Medulla oblongata (tissue), 1 donor: ENCODE measurements around the gene KCNJ9.
"Not testable (repeated sequence)": the region's sequence is repeated elsewhere in the genome, so short reads cannot be mapped to it uniquely, and the experiment has no call there.

Experiments
- DNase-seq: peaks from one replicate; pipeline ENCODE4 v3.0.0-alpha.2; 2015; ENCODE audit errors: extremely low spot score

The KCNJ9 gene

GRCh38 chr1:160103658-160104408 is 22.5 kb downstream of the KCNJ9 start:
- DNase-seq = peak; percentile 74

DNA sequence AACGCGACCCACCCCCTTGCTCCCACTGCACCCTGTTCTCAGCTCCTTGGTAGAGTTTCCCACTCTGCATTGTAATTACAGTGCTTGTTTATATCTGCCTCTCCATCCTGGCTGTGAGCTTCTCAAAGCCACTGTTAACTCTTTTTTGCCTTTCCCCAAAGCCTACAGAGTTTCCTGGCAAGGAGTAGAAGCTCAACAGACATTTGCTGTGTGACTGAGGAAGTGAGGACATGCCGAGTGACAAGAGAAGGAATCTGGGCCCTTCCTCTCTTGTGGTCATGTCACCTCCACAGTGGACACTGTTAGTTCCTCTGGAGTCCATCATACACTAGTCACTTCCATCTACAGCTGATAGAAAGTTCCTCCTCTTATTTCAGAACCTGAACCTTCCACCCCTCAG is 23.1 kb downstream of the KCNJ9 start:
- peak; percentile 66 for DNase-seq

DNA sequence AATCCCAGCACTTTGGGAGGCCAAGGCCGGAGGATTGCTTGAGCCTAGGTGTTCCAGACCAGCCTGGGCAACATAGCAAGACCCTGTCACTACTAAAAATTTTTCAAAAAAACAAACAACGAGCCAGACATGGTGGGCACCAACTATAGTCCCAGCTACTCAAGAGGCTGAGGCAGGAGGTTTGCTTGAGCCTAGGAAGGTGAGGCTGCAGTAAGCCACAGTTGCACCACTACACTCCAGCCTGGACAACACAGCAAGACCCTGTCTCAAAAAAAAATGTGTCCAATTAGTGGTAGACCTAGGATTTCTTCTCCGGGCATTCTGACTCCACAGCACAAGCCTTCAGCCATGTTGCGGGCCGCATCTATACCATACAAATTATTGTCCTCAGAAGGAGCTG is 23.8 kb downstream of the KCNJ9 start:
- no peak for DNase-seq

GRCh38 chr1:160107512-160107911 is 26.2 kb downstream of the KCNJ9 start:
- no peak for DNase-seq

- peak; percentile 79 for DNase-seq
These were observed 27.7 kb downstream of the KCNJ9 start for GRCh38 chr1:160108888-160109662.

DNA sequence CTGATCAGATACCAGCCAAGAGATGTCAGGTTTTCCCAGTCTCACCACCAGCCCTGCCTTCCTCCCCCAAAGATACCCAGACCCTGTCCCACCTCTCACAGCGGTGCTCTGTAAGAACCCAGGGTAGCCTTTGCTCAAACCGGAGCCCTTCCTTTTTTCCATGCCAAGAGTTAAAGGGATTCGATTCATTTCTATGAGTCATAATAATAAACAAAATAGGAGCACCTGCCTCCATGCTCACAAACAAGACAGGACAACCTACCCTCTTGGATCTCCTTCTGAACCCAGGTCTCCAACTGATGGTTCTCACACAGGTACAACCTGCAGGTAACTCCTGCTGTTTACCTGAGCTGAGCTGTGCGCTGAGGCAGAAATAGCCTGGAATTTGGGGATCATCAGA is 28.3 kb downstream of the KCNJ9 start:
- no peak for DNase-seq

DNA sequence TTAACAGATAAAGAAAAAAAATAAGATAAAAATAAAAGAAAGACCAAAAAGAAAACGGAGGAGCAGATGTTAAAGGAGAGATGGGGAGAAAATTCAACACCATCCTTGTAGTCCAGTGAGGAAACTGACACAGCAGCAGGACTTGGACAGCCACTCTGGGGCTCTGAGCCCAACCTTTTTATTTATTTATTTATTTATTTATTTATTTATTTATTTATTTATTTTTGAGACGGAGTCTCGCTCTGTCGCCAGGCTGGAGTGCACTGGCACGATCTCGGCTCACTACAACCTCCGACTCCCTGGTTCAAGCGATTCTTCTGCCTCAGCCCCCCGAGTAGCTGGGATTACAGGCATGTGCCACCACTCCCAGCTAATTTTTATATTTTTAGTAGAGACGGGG is 30.1 kb downstream of the KCNJ9 start:
- not testable (repeated sequence) for DNase-seq

- DNase-seq = peak; percentile 52
These were observed 31.0 kb downstream of the KCNJ9 start for GRCh38 chr1:160112357-160112756.

- DNase-seq = no peak
These were observed 32.1 kb downstream of the KCNJ9 start for GRCh38 chr1:160113407-160113806.

DNA sequence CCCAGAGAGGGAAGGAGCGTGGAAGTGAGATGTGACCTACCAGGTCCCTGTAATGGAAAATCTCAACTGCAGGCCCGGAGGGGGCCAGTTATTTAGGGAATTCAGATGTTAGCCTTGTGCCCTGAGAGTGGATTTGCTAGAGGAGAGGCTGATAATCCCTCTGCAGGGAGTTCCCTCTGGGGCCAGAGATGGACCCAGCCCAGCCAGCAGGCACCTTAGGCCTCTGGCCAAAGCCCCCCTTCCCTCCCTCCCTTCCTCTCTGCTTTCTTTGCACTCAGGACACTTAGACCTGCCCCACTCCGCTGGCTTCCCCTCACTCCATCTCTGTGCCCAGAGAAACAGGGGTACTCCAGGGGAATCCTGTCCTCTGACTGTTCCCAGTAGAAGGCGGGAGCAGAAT is 32.7 kb downstream of the KCNJ9 start:
- DNase-seq = peak; percentile 60

- peak; percentile 66 for DNase-seq
These were observed 34.4 kb downstream of the KCNJ9 start, which contains the start of gene ATP1A2 for GRCh38 chr1:160115545-160116282. ATP1A2 (plus strand) TSS chr1:160115759; CDS start chr1:160115862, 103 bp downstream.

GRCh38 chr1:160116283-160117147 is 35.2 kb downstream of the KCNJ9 start:
- no peak for DNase-seq

DNA sequence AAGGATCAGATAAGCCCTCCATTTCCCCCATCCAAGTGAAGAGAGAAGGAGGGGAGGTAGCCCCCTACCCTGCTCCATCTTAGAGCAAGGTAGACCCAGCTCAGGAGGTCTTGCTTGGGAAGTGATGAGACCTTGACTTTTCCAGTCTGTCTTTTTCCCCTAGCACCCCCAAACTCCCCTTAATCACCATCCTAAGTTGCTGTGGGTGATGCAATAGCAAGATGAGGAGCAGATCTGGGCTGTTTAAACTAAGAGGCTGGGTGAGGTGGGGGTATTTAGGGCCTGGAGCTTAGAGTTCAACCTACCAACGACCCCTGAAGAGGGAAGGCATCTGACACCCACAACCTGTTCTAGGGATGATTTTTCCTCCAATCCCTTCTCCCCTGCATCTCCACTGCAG is 36.0 kb downstream of the KCNJ9 start:
- DNase-seq = peak; percentile 35

DNA sequence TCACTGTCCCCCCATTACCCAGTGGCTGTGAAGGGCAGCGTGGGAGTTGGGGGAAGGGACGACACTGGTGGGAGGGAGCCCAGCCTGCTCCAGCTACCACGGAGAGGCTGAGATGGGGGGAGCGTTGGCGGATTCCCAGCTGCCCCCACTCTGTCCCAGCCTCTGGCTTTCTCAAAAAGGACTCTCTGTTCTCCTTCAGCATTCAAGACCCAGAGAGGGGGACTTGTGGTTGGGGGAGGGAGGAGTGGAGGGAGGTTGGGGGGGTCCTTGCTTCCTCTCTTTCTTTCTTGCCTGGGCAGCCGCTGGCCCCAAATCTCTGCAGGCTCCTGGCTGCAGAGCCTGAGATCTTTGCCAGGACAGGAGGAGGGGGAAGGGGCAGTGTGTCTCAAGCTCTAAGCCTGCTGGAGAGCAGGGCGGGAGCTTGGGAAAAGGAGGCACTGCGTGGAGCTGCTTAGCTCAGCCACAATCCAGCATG is 36.4 kb downstream of the KCNJ9 start:
- peak; percentile 89 for DNase-seq

DNA sequence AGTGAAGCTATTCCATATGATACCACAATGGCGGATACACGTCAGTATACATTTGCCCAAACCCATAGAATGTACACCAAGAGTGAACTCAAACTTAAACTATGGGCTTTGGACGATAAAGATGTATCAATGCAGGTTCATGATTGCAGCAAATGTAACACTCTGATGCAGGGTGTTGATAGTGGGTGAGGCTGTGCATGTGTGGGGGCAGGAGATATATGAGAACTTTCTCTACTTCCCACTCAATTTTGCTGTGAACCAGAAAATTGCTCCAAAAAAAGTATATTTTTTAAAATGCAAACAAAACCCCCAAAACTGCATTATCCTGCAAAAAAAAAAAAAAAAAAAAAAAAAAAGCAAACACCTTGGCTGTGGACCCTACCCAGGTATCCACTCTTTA is 37.6 kb downstream of the KCNJ9 start:
- DNase-seq = no peak

GRCh38 chr1:160120797-160121196 is 39.5 kb downstream of the KCNJ9 start:
- no peak for DNase-seq

- DNase-seq = no peak
These were observed 40.0 kb downstream of the KCNJ9 start for GRCh38 chr1:160121388-160121787.

GRCh38 chr1:160122978-160123495 is 41.7 kb downstream of the KCNJ9 start:
- DNase-seq = no peak

- no peak for DNase-seq
These were observed 42.4 kb downstream of the KCNJ9 start for GRCh38 chr1:160123726-160124125.

DNA sequence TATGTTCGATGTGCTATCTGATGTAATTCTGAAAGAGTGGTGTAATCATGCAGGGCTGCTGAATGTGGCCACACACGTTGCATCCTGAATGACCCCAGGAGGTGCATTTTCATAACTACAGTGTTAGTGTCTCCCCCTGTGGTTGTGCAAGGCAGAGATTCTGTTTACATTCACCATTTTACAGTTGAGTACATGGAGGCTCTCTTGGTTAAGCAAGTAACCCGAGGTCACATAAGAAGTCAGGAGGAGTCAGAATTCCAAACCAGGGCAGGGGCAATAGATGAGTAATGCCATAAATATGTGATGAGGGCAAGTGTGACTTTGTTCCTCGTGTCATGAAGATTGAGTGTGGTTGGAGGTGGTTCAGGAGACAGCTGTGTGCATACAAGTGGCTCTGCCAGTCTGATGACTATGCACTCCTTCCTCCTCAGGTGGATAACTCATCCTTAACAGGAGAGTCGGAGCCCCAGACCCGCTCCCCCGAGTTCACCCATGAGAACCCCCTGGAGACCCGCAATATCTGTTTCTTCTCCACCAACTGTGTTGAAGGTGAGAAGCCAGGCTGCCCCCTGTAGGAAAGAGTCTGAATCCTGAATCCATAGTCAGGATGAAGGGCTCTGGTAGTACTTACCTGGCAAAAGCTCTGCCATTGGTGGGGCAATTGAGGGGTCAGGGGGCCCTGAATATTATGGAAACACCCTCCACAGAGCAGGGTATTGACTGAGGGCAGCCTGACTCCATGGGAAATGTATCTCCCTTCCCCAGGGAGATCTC is 43.6 kb downstream of the KCNJ9 start:
- no peak for DNase-seq
